Neural cell (in vitro differentiated cells): Measurements from ENCODE around the gene CD247. TPM values are rescaled to one million over a fixed set of nuclear protein-coding genes. Genes with fewer than 3 reads are reported as not detected.

ENCODE experiments used
- H2AFZ ChIP-seq: fragments of 200-600, 300-800 bp; sonication (generic), shearing (Covaris generic); 2 replicates; pipeline ENCODE4 v1.6.0; 2014; ENCODE audit warnings: low read depth, mild to moderate bottlenecking, antibody characterized with exemption, low read length, moderate library complexity
- H3F3A ChIP-seq: fragments of 200-600 bp; shearing (Covaris generic); 2 replicates; pipeline ENCODE4 v1.6.1; 2016; ENCODE audit warnings: mild to moderate bottlenecking, moderate library complexity, mixed read lengths, antibody characterized with exemption, low read length; ENCODE audit not compliant: insufficient read depth, poor library complexity, severe bottlenecking
- H3K27ac ChIP-seq: fragments of 200-600, 300-800 bp; sonication (generic), shearing (Covaris generic); 2 replicates; pipeline ENCODE4 v1.5.1; 2014; ENCODE audit warnings: mild to moderate bottlenecking, low read length, moderate library complexity
- H3K27me3 ChIP-seq: fragments of 300-800, 200-600 bp; sonication (generic), shearing (Covaris generic); 2 replicates; pipeline ENCODE4 v1.6.0; 2014; ENCODE audit warnings: mild to moderate bottlenecking, low read depth, low read length, moderate library complexity; ENCODE audit not compliant: insufficient read depth
- H3K36me3 ChIP-seq: fragments of 300-800, 200-600 bp; sonication (generic), shearing (Covaris generic); 2 replicates; pipeline ENCODE4 v1.5.1; 2014; ENCODE audit warnings: mild to moderate bottlenecking, antibody characterized with exemption, low read length, moderate library complexity; ENCODE audit not compliant: insufficient read depth
- H3K4me2 ChIP-seq: fragments of 300-800, 200-600 bp; sonication (generic), shearing (Covaris generic); 2 replicates; pipeline ENCODE4 v1.6.0; 2014; ENCODE audit warnings: mild to moderate bottlenecking, low read length
- H3K4me3 ChIP-seq: fragments of 300-800, 200-600 bp; sonication (generic), shearing (Covaris generic); 2 replicates; pipeline ENCODE4 v1.5.1; 2014; ENCODE audit warnings: mild to moderate bottlenecking, low read length, moderate library complexity
- H3K79me2 ChIP-seq: fragments of 200-600 bp; shearing (Covaris generic); replicated peaks from 2 replicates; pipeline ENCODE4 v1.6.0; 2014; ENCODE audit warnings: mild to moderate bottlenecking, low read length, moderate library complexity; ENCODE audit not compliant: insufficient read depth
- H3K9ac ChIP-seq: fragments of 300-800, 200-600 bp; sonication (generic), shearing (Covaris generic); 2 replicates; pipeline ENCODE4 v1.6.1; 2016; ENCODE audit warnings: mild to moderate bottlenecking, low read length, mixed read lengths
- H3K9me2 ChIP-seq: fragments of 200-600 bp; shearing (Covaris generic); 2 replicates; pipeline ENCODE4 v1.6.1; 2016; ENCODE audit warnings: mild to moderate bottlenecking, low read length, mixed read lengths; ENCODE audit not compliant: insufficient read depth
- H3K9me3 ChIP-seq: fragments of 200-600, 300-800 bp; sonication (generic), shearing (Covaris generic); 2 replicates; pipeline ENCODE4 v1.6.1; 2016; ENCODE audit warnings: mild to moderate bottlenecking, mixed run types, low read length, moderate library complexity, mixed read lengths
- H4K20me1 ChIP-seq: fragments of 200-600 bp; shearing (Covaris generic); 2 replicates; pipeline ENCODE4 v1.6.1; 2016; ENCODE audit warnings: mild to moderate bottlenecking, mixed run types; ENCODE audit not compliant: insufficient read depth
- CTCF ChIP-seq: fragments of 450-650 bp; IDR thresholded peaks from 2 replicates; pipeline ENCODE4 v1.5.1; 2014; ENCODE audit warnings: antibody characterized with exemption, mild to moderate bottlenecking, moderate library complexity; ENCODE audit not compliant: poor library complexity, severe bottlenecking
- EP300 ChIP-seq: fragments of 450-650 bp; conservative IDR thresholded peaks from 2 replicates; pipeline ENCODE4 v1.6.1; 2014; ENCODE audit warnings: antibody characterized with exemption, mild to moderate bottlenecking, moderate library complexity; ENCODE audit not compliant: poor library complexity, severe bottlenecking
- EZH2 ChIP-seq: fragments of 200-600, 300-800 bp; shearing (Covaris generic), sonication (generic); IDR thresholded peaks from 2 replicates; pipeline ENCODE4 v1.6.1; 2014; ENCODE audit warnings: antibody characterized with exemption, low read length, borderline replicate concordance, mild to moderate bottlenecking; ENCODE audit not compliant: insufficient read depth, poor library complexity, severe bottlenecking
- MXI1 ChIP-seq: fragments of 450-650 bp; conservative IDR thresholded peaks from 2 replicates; pipeline ENCODE4 v1.6.1; 2014; ENCODE audit warnings: antibody characterized with exemption, mild to moderate bottlenecking; ENCODE audit not compliant: poor library complexity, severe bottlenecking
- POLR2AphosphoS5 ChIP-seq: IDR thresholded peaks from 2 replicates; pipeline ENCODE4 v1.6.1; 2012
- RAD21 ChIP-seq: fragments of 450-650 bp; conservative IDR thresholded peaks from 2 replicates; pipeline ENCODE4 v1.6.1; 2014; ENCODE audit warnings: antibody characterized with exemption, mild to moderate bottlenecking, moderate library complexity
- REST ChIP-seq: IDR thresholded peaks from 2 replicates; pipeline ENCODE4 v1.6.1; 2012; ENCODE audit warnings: borderline replicate concordance
- SMC3 ChIP-seq: fragments of 450-650 bp; conservative IDR thresholded peaks from 2 replicates; pipeline ENCODE4 v1.6.1; 2014; ENCODE audit warnings: antibody characterized with exemption, mild to moderate bottlenecking, moderate library complexity; ENCODE audit not compliant: poor library complexity
- TAF1 ChIP-seq: IDR thresholded peaks from 2 replicates; pipeline ENCODE4 v1.6.1; 2012; ENCODE audit warnings: low read depth
- polyA plus RNA-seq: library from polyadenylated mRNA; depleted of rRNA; stranded (reverse); fragments of >200 nt; gene quantifications from 2 replicates; pipeline ENCODE4 v1.2.3, GENCODE V29; 2014

CD247 gene
- polyA plus RNA-seq, 1 donor from 2014 or later: not detected

GRCh38 chr1:167419245-167419644, 99.1 kb downstream of the CD247 start:
- no peak overlapping the region for H3K4me2 ChIP-seq
- H3K9ac ChIP-seq: no peak overlapping the region
- no peak overlapping the region for H2AFZ ChIP-seq
- H3K4me3 ChIP-seq: no peak overlapping the region
- no peaks in the 10 kb centered on the region for H3F3A ChIP-seq
- no peaks in the 10 kb centered on the region for H3K9me2 ChIP-seq
- no peaks in the 10 kb centered on the region for H4K20me1 ChIP-seq
- no peak overlapping the region for H3K27ac ChIP-seq
- no peaks in the 10 kb centered on the region for H3K36me3 ChIP-seq
- no peaks in the 10 kb centered on the region for H3K9me3 ChIP-seq
- TF ChIP-seq SMC3 (no peak), REST (no peak), TAF1 (no peak), EZH2 (no peak), RAD21 (no peak), CTCF (no peak), MXI1 (no peak), POLR2AphosphoS5 (no peak)
- H3K27me3 ChIP-seq: no peaks in the 10 kb centered on the region
- H3K79me2 ChIP-seq: no peaks in the 10 kb centered on the region

GRCh38 chr1:167418391-167418790, 99.9 kb downstream of the CD247 start:
- no peak overlapping the region for H3K27ac ChIP-seq
- H3K9ac ChIP-seq: no peak overlapping the region
- no peak overlapping the region for H3K4me3 ChIP-seq

More at GRCh38 chr1:167418391-167418790, 99.9 kb downstream of the CD247 start:
- H3K27me3 ChIP-seq: no peaks in the 10 kb centered on the region
- no peak overlapping the region for H2AFZ ChIP-seq
- TF ChIP-seq REST (no peak), SMC3 (no peak), EP300 (no peak), POLR2AphosphoS5 (no peak), EZH2 (no peak), CTCF (no peak), MXI1 (no peak), TAF1 (no peak), RAD21 (no peak)
- no peaks in the 10 kb centered on the region for H4K20me1 ChIP-seq
- H3K9me3 ChIP-seq: no peaks in the 10 kb centered on the region
- H3K9me2 ChIP-seq: no peaks in the 10 kb centered on the region
- H3K4me2 ChIP-seq: no peak overlapping the region
- H3K36me3 ChIP-seq: no peaks in the 10 kb centered on the region
- H3K79me2 ChIP-seq: no peaks in the 10 kb centered on the region
- H3F3A ChIP-seq: no peaks in the 10 kb centered on the region
